Uterus (tissue), 4 donors: ENCODE measurements around the gene ZBTB7C. TPM values are rescaled to one million over a fixed set of nuclear protein-coding genes. Genes with fewer than 3 reads are reported as not detected.

Experiments
- DNase-seq, 2 donors: peaks; one replicate each; pipeline ENCODE4 v3.0.0-alpha.2; 2019 to 2020
- H3K27ac ChIP-seq, 2 donors: fragments of 200-600 bp; sonication (generic); 1 replicate in 1 of 2; 2 replicates in 1 of 2; pipeline ENCODE4 v1.5.1; 2016 to 2018
- H3K27me3 ChIP-seq, 2 donors: fragments of 200-600 bp; sonication (generic); one replicate each; pipeline ENCODE4 v1.5.1; 2018 to 2019; ENCODE audit warnings: control low read depth in 1 of 2
- H3K36me3 ChIP-seq, 2 donors: fragments of 200-600 bp; sonication (generic); one replicate each; pipeline ENCODE4 v1.5.1; 2019; ENCODE audit warnings: control low read depth in 1 of 2
- H3K4me1 ChIP-seq, 2 donors: fragments of 200-600 bp; sonication (generic); one replicate each; pipeline ENCODE4 v1.5.1; 2018 to 2019; ENCODE audit warnings: control low read depth in 1 of 2
- H3K4me3 ChIP-seq, 2 donors: fragments of 200-600 bp; sonication (generic); 1 replicate in 1 of 2; 2 replicates in 1 of 2; pipeline ENCODE4 v1.5.1; 2018 to 2019; ENCODE audit warnings: mild to moderate bottlenecking in 1 of 2
- H3K9me3 ChIP-seq, 2 donors: fragments of 200-600 bp; sonication (generic); one replicate each; pipeline ENCODE4 v1.5.1; 2019; ENCODE audit warnings: control low read depth in 1 of 2
- POLR2A ChIP-seq, 2 donors: fragments of 450-650 bp; IDR thresholded peaks; one replicate each; pipeline ENCODE4 v1.6.1; 2016; ENCODE audit warnings: antibody characterized with exemption in 2 of 2, mild to moderate bottlenecking in 1 of 2, moderate library complexity in 1 of 2
- intact Hi-C: fragments of 100-400 bp; cut with DNase I; formaldehyde crosslinking; loops from one replicate; pipeline ENCODE4 v1.15.1; 2023; ENCODE audit warnings: low total_unique reads
- total RNA-seq, 4 donors: library from RNA; depleted of rRNA in 3 of 4; stranded (reverse); fragments of >200 nt in 3 of 4; gene quantifications; one replicate each; pipeline versions ENCODE4 v1.1.0 to v1.2.4, GENCODE V29; 2014 to 2023
- TF ChIP-seq, protein P1 (sequence below), 4 experiments: fragments of 200-600 bp in 2 of 4; fragments of 450-650 bp in 2 of 4; sonication (generic) in 2 of 4; IDR thresholded peaks; one replicate each; pipeline ENCODE4 v1.5.1; 2016 to 2019; ENCODE audit warnings: antibody characterized with exemption in 4 of 4, mild to moderate bottlenecking in 2 of 4, moderate library complexity in 1 of 4
- donor health status: DM: yes; HTN: yes; CAD: no.

ZBTB7C gene
- total RNA-seq, 4 donors from 2014 or later, result 1.0 to 11.2 (median 7.9) TPM

DNA sequence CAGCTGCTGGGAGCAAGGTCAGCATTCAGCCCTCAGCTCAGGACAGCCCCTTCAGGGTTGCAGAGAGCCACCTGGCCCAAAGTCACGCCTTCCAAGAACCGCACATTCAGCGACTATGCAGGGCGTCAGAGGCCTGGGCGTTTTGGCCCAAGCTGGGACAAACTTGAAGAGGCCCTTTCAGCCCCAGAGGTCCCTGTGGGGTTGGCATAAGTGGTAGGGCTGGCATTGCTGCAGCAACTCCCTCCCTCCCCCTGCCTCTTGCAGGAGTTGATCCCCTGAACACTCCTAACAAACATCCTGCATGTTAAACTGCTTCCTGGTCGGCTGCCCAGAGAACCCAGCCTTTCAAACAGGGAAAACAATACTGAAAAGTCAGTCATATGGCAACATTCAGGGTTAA lies 285.9 kb downstream of the ZBTB7C start:
- H3K27ac ChIP-seq, result no peak overlapping the region
- intact Hi-C loops, result no loop called here
- H3K4me1 ChIP-seq, result peaks cover 0 to 5% of the 10 kb centered on the region in 2 donors
- H3K4me3 ChIP-seq, result no peak overlapping the region
- TF ChIP-seq, protein P1, sequence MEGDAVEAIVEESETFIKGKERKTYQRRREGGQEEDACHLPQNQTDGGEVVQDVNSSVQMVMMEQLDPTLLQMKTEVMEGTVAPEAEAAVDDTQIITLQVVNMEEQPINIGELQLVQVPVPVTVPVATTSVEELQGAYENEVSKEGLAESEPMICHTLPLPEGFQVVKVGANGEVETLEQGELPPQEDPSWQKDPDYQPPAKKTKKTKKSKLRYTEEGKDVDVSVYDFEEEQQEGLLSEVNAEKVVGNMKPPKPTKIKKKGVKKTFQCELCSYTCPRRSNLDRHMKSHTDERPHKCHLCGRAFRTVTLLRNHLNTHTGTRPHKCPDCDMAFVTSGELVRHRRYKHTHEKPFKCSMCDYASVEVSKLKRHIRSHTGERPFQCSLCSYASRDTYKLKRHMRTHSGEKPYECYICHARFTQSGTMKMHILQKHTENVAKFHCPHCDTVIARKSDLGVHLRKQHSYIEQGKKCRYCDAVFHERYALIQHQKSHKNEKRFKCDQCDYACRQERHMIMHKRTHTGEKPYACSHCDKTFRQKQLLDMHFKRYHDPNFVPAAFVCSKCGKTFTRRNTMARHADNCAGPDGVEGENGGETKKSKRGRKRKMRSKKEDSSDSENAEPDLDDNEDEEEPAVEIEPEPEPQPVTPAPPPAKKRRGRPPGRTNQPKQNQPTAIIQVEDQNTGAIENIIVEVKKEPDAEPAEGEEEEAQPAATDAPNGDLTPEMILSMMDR (IDR thresholded peaks at IDR 0.05), result no peak
- no peak for TF ChIP-seq POLR2A (IDR thresholded peaks at IDR 0.05)
- H3K36me3 ChIP-seq, result no peaks in the 10 kb centered on the region
- H3K27me3 ChIP-seq, result no peaks in the 10 kb centered on the region
- H3K9me3 ChIP-seq, result no peaks in the 10 kb centered on the region
- no peak for DNase-seq

DNA sequence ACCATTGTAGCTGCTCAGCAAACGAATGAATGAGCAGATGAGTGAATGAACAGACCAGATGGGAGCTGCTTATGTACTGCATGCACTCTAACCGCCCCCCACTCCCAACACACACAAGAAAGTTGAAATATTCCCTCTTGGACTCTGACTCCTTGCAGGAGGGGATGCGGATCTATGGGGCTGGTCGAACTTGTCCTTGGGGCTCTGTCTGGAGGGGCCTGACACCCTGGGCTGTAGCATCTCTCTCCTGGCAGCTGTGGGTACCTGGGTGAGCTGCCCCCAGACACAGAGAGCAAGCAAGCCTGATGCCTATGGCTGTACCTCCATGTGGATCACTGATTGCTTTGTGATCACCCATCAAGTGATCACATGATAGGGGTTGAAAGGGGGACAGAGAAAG lies 286.4 kb downstream of the ZBTB7C start:
- intact Hi-C loops, result no loop called here
- H3K4me1 ChIP-seq, result peaks cover 0 to 5% of the 10 kb centered on the region in 2 donors
- H3K27ac ChIP-seq, result no peak overlapping the region
- TF ChIP-seq, protein P1 (IDR thresholded peaks at IDR 0.05), result no peak
- no peak for TF ChIP-seq POLR2A (IDR thresholded peaks at IDR 0.05)
- no peaks in the 10 kb centered on the region for H3K36me3 ChIP-seq
- no peak for DNase-seq
- H3K9me3 ChIP-seq, result no peaks in the 10 kb centered on the region
- no peaks in the 10 kb centered on the region for H3K27me3 ChIP-seq
- H3K4me3 ChIP-seq, result no peak overlapping the region

DNA sequence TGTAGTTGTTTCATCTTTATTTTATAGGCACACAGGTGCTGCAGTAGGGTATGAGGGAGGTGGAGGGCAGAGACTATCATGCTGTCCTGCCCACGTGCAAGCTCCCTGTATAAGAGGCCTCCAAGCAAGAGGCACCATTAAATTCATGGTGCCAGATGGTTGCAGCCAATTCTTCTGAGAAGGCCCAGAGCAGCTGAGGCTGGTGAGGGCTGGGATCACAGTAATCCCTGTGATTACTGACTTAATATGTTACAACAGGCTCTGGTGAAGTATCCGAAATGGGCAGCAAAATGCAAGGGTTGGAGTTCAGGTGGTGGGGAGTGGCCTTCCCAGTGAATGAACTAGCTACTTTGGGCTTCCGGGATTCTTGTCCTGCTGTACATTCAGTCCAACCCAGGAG lies 286.8 kb downstream of the ZBTB7C start:
- H3K27ac ChIP-seq, result no peak overlapping the region
- TF ChIP-seq, protein P1 (IDR thresholded peaks at IDR 0.05), result no peak
- no peak for TF ChIP-seq POLR2A (IDR thresholded peaks at IDR 0.05)
- no peak for DNase-seq
- H3K4me1 ChIP-seq, result peaks cover 0 to 5% of the 10 kb centered on the region in 2 donors
- H3K36me3 ChIP-seq, result no peaks in the 10 kb centered on the region
- no peaks in the 10 kb centered on the region for H3K9me3 ChIP-seq
- H3K4me3 ChIP-seq, result no peak overlapping the region
- intact Hi-C loops, result no loop called here
- no peaks in the 10 kb centered on the region for H3K27me3 ChIP-seq

DNA sequence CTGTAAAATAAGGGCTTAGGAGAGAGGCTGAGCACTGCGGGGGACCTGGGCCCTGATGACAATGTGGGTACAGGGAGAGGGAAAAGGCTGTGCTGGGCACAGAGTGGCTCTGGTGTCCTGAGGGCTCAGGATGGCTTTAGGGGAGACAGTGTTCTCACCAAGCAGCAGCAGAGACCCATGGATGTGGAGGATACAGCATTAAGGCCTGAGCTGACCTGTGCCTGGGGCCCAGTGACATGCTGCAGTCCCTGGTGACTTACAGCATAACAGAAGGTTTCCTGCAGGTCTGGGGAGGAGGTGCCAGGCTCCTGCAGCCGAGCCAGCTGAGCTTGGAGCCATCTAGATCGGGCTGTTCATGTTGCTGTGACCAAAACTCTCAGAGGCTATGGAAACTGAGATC lies 287.4 kb downstream of the ZBTB7C start:
- TF ChIP-seq POLR2A (IDR thresholded peaks at IDR 0.05), result no peak
- H3K27me3 ChIP-seq, result no peaks in the 10 kb centered on the region

DNA sequence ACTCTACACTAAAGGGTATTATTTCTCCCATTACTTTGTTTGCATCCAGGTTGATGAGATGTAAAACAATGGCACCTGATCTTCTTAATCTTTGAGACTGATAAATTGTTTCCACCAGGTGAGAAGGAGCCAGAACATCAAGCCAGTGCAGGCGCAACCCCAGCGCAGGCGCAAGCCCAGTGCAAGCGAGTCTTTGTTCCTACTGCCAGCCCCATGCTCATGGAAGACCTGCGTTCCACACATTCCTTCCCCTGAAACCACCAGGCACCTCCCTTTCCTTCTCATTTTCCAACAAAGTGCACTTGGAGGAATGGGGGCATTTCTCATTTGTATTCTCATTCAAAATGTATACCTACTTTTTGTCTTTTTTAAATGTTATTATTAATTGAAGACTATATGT lies 290.0 kb downstream of the ZBTB7C start:
- no peak overlapping the region for H3K4me3 ChIP-seq
- H3K9me3 ChIP-seq, result no peaks in the 10 kb centered on the region
- H3K4me1 ChIP-seq, result peaks cover 0 to 5% of the 10 kb centered on the region in 2 donors
- TF ChIP-seq POLR2A (IDR thresholded peaks at IDR 0.05), result no peak
- TF ChIP-seq, protein P1 (IDR thresholded peaks at IDR 0.05), result no peak
- intact Hi-C loops, result no loop called here
- H3K27me3 ChIP-seq, result no peaks in the 10 kb centered on the region
- no peak overlapping the region for H3K27ac ChIP-seq
- no peaks in the 10 kb centered on the region for H3K36me3 ChIP-seq
- DNase-seq, result no peak

More for the DNA sequence above, 287.4 kb downstream of the ZBTB7C start:
- H3K27ac ChIP-seq, result no peak overlapping the region
- DNase-seq, result no peak
- no peaks in the 10 kb centered on the region for H3K9me3 ChIP-seq
- intact Hi-C loops, result no loop called here
- no peak overlapping the region for H3K4me3 ChIP-seq
- no peaks in the 10 kb centered on the region for H3K36me3 ChIP-seq
- peaks cover 0 to 5% of the 10 kb centered on the region in 2 donors for H3K4me1 ChIP-seq
